PFSK-1 (cell line): ENCODE results near the gene TCP11L1.

Experiments
- FOXP2 ChIP-seq: optimal IDR thresholded peaks from 2 replicates; pipeline ENCODE3; 2011; ENCODE audit warnings: borderline replicate concordance, control low read depth, inconsistent platforms; ENCODE audit not compliant: insufficient read depth; ENCODE audit errors: extremely low read length, extremely low read depth
- POLR2AphosphoS5 ChIP-seq: IDR thresholded peaks from 2 replicates; pipeline ENCODE4 v1.6.1; 2012; ENCODE audit warnings: low read depth, mild to moderate bottlenecking, control low read depth, low read length, moderate library complexity
- SIN3A ChIP-seq: IDR thresholded peaks from 2 replicates; pipeline ENCODE4 v1.6.1; 2012; ENCODE audit warnings: mild to moderate bottlenecking, low read length, moderate library complexity, borderline replicate concordance; ENCODE audit not compliant: insufficient read depth
- TAF1 ChIP-seq: IDR thresholded peaks from 2 replicates; pipeline ENCODE4 v1.6.1; 2012; ENCODE audit warnings: low read length, control low read depth, borderline replicate concordance; ENCODE audit not compliant: insufficient read depth
- TF ChIP-seq, protein P1 (sequence below), 2 experiments: IDR thresholded peaks; 2 replicates each; pipeline versions ENCODE4 v1.6.1 to v1.8.0; 2011 to 2012; ENCODE audit warnings: low read depth in 2 of 2, low read length in 2 of 2, control low read depth in 1 of 2, inconsistent platforms in 1 of 2, mild to moderate bottlenecking in 1 of 2, moderate library complexity in 1 of 2; ENCODE audit not compliant: insufficient read depth in 1 of 2

TCP11L1 gene

DNA sequence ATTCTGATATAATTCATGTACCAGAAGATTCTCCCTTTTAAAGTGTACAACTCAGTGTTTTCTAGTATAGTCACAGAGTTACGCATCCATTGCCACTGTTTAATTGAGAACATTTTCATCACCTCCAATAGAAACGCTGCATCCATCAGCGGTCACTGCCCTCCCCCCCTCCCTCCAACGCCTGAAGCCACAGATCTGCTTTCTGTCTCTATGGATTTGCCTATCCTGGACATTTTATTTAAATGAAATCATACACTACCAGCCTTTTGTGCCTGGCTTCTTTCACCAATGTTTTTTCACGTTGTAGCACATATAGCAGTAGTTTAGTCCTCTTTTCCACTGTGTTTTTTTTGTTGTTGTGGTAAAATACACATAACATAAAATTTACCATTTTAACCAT is 22.8 kb downstream of the TCP11L1 start:
- TF ChIP-seq FOXP2 (no peak), TAF1 (no peak), POLR2AphosphoS5 (no peak), SIN3A (no peak)
- TF ChIP-seq, protein P1, sequence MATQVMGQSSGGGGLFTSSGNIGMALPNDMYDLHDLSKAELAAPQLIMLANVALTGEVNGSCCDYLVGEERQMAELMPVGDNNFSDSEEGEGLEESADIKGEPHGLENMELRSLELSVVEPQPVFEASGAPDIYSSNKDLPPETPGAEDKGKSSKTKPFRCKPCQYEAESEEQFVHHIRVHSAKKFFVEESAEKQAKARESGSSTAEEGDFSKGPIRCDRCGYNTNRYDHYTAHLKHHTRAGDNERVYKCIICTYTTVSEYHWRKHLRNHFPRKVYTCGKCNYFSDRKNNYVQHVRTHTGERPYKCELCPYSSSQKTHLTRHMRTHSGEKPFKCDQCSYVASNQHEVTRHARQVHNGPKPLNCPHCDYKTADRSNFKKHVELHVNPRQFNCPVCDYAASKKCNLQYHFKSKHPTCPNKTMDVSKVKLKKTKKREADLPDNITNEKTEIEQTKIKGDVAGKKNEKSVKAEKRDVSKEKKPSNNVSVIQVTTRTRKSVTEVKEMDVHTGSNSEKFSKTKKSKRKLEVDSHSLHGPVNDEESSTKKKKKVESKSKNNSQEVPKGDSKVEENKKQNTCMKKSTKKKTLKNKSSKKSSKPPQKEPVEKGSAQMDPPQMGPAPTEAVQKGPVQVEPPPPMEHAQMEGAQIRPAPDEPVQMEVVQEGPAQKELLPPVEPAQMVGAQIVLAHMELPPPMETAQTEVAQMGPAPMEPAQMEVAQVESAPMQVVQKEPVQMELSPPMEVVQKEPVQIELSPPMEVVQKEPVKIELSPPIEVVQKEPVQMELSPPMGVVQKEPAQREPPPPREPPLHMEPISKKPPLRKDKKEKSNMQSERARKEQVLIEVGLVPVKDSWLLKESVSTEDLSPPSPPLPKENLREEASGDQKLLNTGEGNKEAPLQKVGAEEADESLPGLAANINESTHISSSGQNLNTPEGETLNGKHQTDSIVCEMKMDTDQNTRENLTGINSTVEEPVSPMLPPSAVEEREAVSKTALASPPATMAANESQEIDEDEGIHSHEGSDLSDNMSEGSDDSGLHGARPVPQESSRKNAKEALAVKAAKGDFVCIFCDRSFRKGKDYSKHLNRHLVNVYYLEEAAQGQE (IDR thresholded peaks at IDR 0.05; ENCODE audit: insufficient read depth in 1 of 2, low read depth in 2 of 2, low read length in 2 of 2): no peak

DNA sequence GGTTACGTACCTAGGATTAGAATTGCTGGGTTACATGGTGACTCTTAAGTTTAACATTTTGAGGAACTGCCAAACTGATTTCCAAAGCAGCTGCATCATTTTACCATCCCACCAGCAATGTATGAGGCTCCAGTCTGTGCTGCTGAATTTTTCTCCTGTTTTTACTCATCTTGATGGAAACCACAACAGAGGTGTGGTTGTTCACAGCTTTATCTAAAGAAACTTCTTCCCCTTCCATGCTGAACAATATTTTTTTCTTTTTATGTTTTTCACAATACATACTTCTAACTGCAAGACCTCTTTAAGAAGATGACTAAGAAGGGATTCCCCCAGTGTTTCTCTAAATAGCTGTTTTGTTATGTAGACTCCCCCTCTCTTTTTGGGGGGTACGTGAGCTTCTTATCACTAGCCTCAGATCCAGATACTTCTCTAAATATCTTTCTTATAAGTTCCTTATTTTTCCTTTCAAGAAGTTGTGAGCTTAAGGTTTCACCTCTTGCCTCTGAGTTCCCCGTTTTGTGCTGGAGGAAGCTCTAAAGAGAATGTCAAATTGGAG is 24.0 kb downstream of the TCP11L1 start:
- TF ChIP-seq TAF1: no peak
- TF ChIP-seq SIN3A: no peak
- TF ChIP-seq FOXP2: no peak
- TF ChIP-seq, protein P1 (IDR thresholded peaks at IDR 0.05; ENCODE audit: insufficient read depth in 1 of 2, low read depth in 2 of 2, low read length in 2 of 2): no peak
- no peak for TF ChIP-seq POLR2AphosphoS5

DNA sequence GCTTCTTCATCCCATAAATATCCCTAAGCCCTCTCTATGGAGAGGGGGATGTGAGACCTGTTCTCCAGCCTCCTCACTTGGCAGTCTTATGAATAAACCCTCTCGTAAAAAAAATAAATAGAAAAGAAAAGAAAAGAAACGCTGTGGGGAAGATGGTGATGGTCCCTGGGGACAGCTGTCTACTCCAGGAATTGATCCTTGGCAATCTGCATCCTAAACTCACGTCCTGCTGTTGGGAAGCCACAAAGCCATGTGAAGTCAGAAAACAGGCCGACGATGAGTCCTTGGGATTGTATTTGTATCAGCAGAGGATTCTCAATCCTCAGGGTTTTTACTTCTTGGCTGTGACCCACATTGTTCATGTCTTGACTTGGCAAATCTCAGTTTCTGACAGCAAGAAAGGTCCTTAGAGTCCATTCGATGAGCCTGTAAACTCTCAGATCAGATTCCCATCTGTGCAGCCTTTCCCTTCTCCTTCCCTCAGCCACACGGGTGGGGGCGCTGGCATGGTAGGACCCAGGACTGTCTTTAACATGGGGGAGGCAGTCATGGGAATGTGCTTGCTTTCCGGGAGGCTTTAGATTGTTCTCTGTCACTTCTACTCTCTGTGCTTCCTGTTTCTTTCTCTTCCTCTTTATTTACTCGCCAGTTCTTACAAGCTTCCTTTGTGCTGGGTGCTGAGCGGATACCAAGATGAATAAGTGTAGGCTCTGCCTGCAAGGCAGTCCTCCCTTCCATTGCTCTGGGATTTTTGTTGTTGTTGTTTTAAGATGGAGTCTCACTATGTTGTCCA is 24.9 kb downstream of the TCP11L1 start:
- no peak for TF ChIP-seq POLR2AphosphoS5
- TF ChIP-seq FOXP2: no peak
- TF ChIP-seq TAF1: no peak
- no peak for TF ChIP-seq SIN3A
- TF ChIP-seq, protein P1 (IDR thresholded peaks at IDR 0.05; ENCODE audit: insufficient read depth in 1 of 2, low read depth in 2 of 2, low read length in 2 of 2): no peak

DNA sequence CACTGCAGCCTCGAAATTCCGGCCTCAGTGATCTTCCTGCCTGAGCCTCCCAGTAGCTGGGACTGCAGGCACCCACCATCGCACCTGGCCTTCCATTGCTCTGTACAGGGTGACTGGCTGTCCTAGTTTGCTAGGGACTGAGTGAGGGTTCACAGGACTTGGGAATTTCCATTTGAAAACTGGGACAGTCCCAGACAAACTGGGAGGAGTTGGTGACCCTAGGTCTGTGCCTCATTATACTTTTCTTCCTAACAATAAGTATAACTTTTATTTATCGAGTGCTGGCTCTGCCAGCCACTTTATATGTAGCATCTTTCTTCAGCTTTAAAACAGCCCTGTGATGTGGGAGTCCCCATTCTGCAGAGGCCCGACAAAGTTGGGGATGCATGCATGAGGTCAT is 25.5 kb downstream of the TCP11L1 start:
- TF ChIP-seq TAF1 (no peak), SIN3A (no peak)
- TF ChIP-seq, protein P1 (IDR thresholded peaks at IDR 0.05; ENCODE audit: insufficient read depth in 1 of 2, low read depth in 2 of 2, low read length in 2 of 2): no peak
